Ishikawa (cell line): Measurements from ENCODE around the gene SH3PXD2A.

Experiments
- CREB1 ChIP-seq: IDR thresholded peaks from 2 replicates; pipeline ENCODE4 v1.6.1; 2012; ENCODE audit warnings: low read depth
- EGR1 ChIP-seq: IDR thresholded peaks from 2 replicates; pipeline ENCODE4 v1.6.1; 2012
- EP300 ChIP-seq: IDR thresholded peaks from 2 replicates; pipeline ENCODE4 v1.6.1; 2012; ENCODE audit warnings: borderline replicate concordance
- FOXM1 ChIP-seq: IDR thresholded peaks from 2 replicates; pipeline ENCODE4 v1.6.1; 2012; ENCODE audit warnings: low read depth, borderline replicate concordance
- MAX ChIP-seq: IDR thresholded peaks from 2 replicates; pipeline ENCODE4 v1.6.1; 2012
- NFIC ChIP-seq: IDR thresholded peaks from 2 replicates; pipeline ENCODE4 v1.6.1; 2012
- RAD21 ChIP-seq: IDR thresholded peaks from 2 replicates; pipeline ENCODE4 v1.6.1; 2012; ENCODE audit warnings: low read depth
- TAF1 ChIP-seq: IDR thresholded peaks from 2 replicates; pipeline ENCODE4 v1.6.1; 2012; ENCODE audit warnings: low read depth, mild to moderate bottlenecking
- TEAD4 ChIP-seq: IDR thresholded peaks from 2 replicates; pipeline ENCODE4 v1.6.1; 2012
- USF1 ChIP-seq: IDR thresholded peaks from 2 replicates; pipeline ENCODE4 v1.6.1; 2012
- YY1 ChIP-seq: IDR thresholded peaks from 2 replicates; pipeline ENCODE4 v1.6.1; 2012; ENCODE audit warnings: low read depth

- TF ChIP-seq FOXM1, result no peak
- TF ChIP-seq YY1, result no peak
- no peak for TF ChIP-seq USF1
- TF ChIP-seq NFIC, result no peak
- TF ChIP-seq EGR1, result no peak
- no peak for TF ChIP-seq TAF1
- TF ChIP-seq EP300, result no peak
- TF ChIP-seq MAX, result no peak
- no peak for TF ChIP-seq CREB1
- TF ChIP-seq RAD21, result no peak
- TF ChIP-seq TEAD4, result no peak
Observed at GRCh38 chr10:103621783-103622125, 233.6 kb downstream of the SH3PXD2A start.
